GM23338 (cell line): ENCODE measurements around the gene DST. TPM values are rescaled to one million over a fixed set of nuclear protein-coding genes. Genes with fewer than 3 reads are reported as not detected.

Source experiments
- ATAC-seq: fragments of 200-7000 bp; cut with Tn5 transposase; 3 replicates; pipeline ENCODE4 v1.9.1; 2020
- DNase-seq: peaks from one replicate; pipeline ENCODE4 v3.0.0-alpha.2; 2015; ENCODE audit warnings: low spot score
- H2AFZ ChIP-seq: fragments of 200-600 bp; sonication (generic); 2 replicates; pipeline ENCODE4 v1.8.0; 2016; ENCODE audit warnings: antibody characterized with exemption, mild to moderate bottlenecking, moderate library complexity
- H3F3A ChIP-seq: fragments of 200-600 bp; sonication (generic); replicated peaks from 2 replicates; pipeline ENCODE4 v1.8.0; 2017; ENCODE audit warnings: antibody characterized with exemption, mixed run types, low read depth
- H3K27ac ChIP-seq: fragments of 200-600 bp; sonication (generic); 2 replicates; pipeline ENCODE4 v1.6.1; 2016; ENCODE audit warnings: low read depth
- H3K27me3 ChIP-seq: fragments of 200-600 bp; sonication (generic); 2 replicates; pipeline ENCODE4 v1.8.0; 2016; ENCODE audit warnings: mild to moderate bottlenecking, mixed run types, moderate library complexity; ENCODE audit not compliant: insufficient read depth
- H3K36me3 ChIP-seq: fragments of 200-600 bp; sonication (generic); 2 replicates; pipeline ENCODE4 v1.8.0; 2016; ENCODE audit warnings: mild to moderate bottlenecking; ENCODE audit not compliant: insufficient read depth
- H3K4me1 ChIP-seq: fragments of 200-600 bp; sonication (generic); 2 replicates; pipeline ENCODE4 v1.8.0; 2016; ENCODE audit warnings: mild to moderate bottlenecking, moderate library complexity; ENCODE audit not compliant: insufficient read depth
- H3K4me2 ChIP-seq: fragments of 200-600 bp; sonication (generic); 2 replicates; pipeline ENCODE4 v1.7.1; 2017; ENCODE audit warnings: mixed run types
- H3K4me3 ChIP-seq: fragments of 200-600 bp; sonication (generic); 2 replicates; pipeline ENCODE4 v1.6.1; 2016; ENCODE audit warnings: mixed run types
- H3K79me2 ChIP-seq: fragments of 200-600 bp; sonication (generic); replicated peaks from 2 replicates; pipeline ENCODE4 v1.8.0; 2017; ENCODE audit warnings: mild to moderate bottlenecking; ENCODE audit not compliant: insufficient read depth
- H3K9me2 ChIP-seq: fragments of 200-600 bp; sonication (generic); 2 replicates; pipeline ENCODE4 v1.8.0; 2017; ENCODE audit not compliant: insufficient read depth
- H4K20me1 ChIP-seq: fragments of 200-600 bp; sonication (generic); replicated peaks from 2 replicates; pipeline ENCODE4 v1.8.0; 2017; ENCODE audit warnings: mild to moderate bottlenecking; ENCODE audit not compliant: insufficient read depth
- H3K27ac Mint-ChIP-seq: 2 replicates; pipeline ENCODE4 v1.8.0; 2020; ENCODE audit warnings: inconsistent platforms, mild to moderate bottlenecking, moderate library complexity, mixed read lengths
- H3K27me3 Mint-ChIP-seq: 3 replicates; pipeline ENCODE4 v1.8.0; 2022; ENCODE audit warnings: low read depth, mild to moderate bottlenecking, moderate library complexity, mixed read lengths, inconsistent platforms; ENCODE audit not compliant: insufficient read depth, poor library complexity
- H3K36me3 Mint-ChIP-seq: 3 replicates; pipeline ENCODE4 v1.8.0; 2021; ENCODE audit warnings: low read depth, mild to moderate bottlenecking, inconsistent platforms, moderate library complexity, mixed read lengths
- H3K4me1 Mint-ChIP-seq: 3 replicates; pipeline ENCODE4 v1.8.0; 2020; ENCODE audit warnings: mild to moderate bottlenecking, inconsistent platforms, mixed read lengths
- H3K4me3 Mint-ChIP-seq: 3 replicates; pipeline ENCODE4 v1.8.0; 2021; ENCODE audit warnings: moderate library complexity, mild to moderate bottlenecking, inconsistent platforms, mixed read lengths
- H3K9me3 Mint-ChIP-seq: 3 replicates; pipeline ENCODE4 v1.8.0; 2020; ENCODE audit warnings: moderate library complexity, mild to moderate bottlenecking, inconsistent platforms, mixed read lengths
- CTCF ChIP-seq, 2 experiments: fragments of 200-600 bp in 1 of 2; sonication (generic) in 1 of 2; conservative IDR thresholded peaks; 2 replicates each; pipeline versions ENCODE4 v1.5.1 to v1.6.1; 2016 to 2017; ENCODE audit warnings: antibody characterized with exemption in 2 of 2, low read depth in 2 of 2, mild to moderate bottlenecking in 2 of 2, moderate library complexity in 1 of 2
- ETS1 ChIP-seq: IDR thresholded peaks from 2 replicates; pipeline ENCODE4 v1.6.1; 2016; ENCODE audit warnings: antibody characterized with exemption
- EZH2 ChIP-seq: fragments of 200-600 bp; sonication (generic); IDR thresholded peaks from one replicate; pipeline ENCODE4 v1.8.0; 2017; ENCODE audit warnings: antibody characterized with exemption, mild to moderate bottlenecking, low read depth; ENCODE audit not compliant: unreplicated experiment
- EZH2phosphoT487 ChIP-seq: fragments of 200-600 bp; sonication (generic); IDR thresholded peaks from one replicate; pipeline ENCODE4 v1.8.1; 2018; ENCODE audit warnings: antibody characterized with exemption; ENCODE audit not compliant: unreplicated experiment
- REST ChIP-seq: IDR thresholded peaks from one replicate; pipeline ENCODE4 v1.6.1; 2018; ENCODE audit warnings: antibody characterized with exemption; ENCODE audit not compliant: unreplicated experiment
- ZNF331 ChIP-seq: fragments of 250-450 bp; sonication (Bioruptor Pico); IDR thresholded peaks from 2 replicates; pipeline ENCODE4 v1.5.0; 2020; ENCODE audit warnings: low read depth, mild to moderate bottlenecking, moderate library complexity
- polyA plus RNA-seq: library from polyadenylated mRNA; unstranded; fragments of >200 nt; fragmentation: Nextera tagmentation; extraction: Ambion mirVana; gene quantifications from 2 replicates; pipeline ENCODE4 v1.2.1, GENCODE V29; 2016
- total RNA-seq: library from RNA; depleted of rRNA; stranded (reverse); fragments of >200 nt; shearing (Covaris generic); gene quantifications from 2 replicates; pipeline ENCODE4 v1.2.3, GENCODE V29; 2014
- TF ChIP-seq, protein P1 (sequence below): fragments of 250-450 bp; sonication (Bioruptor Pico); IDR thresholded peaks from 2 replicates; pipeline ENCODE4 v1.5.0; 2020; ENCODE audit warnings: mild to moderate bottlenecking, moderate library complexity

DST gene
- total and polyA plus RNA-seq, 2 experiments from 2014 or later, result 88.7 to 188 TPM

GRCh38 chr6:56624046-56624727 is 18.5 kb downstream of the DST start (continued):
- TF ChIP-seq, protein P1, sequence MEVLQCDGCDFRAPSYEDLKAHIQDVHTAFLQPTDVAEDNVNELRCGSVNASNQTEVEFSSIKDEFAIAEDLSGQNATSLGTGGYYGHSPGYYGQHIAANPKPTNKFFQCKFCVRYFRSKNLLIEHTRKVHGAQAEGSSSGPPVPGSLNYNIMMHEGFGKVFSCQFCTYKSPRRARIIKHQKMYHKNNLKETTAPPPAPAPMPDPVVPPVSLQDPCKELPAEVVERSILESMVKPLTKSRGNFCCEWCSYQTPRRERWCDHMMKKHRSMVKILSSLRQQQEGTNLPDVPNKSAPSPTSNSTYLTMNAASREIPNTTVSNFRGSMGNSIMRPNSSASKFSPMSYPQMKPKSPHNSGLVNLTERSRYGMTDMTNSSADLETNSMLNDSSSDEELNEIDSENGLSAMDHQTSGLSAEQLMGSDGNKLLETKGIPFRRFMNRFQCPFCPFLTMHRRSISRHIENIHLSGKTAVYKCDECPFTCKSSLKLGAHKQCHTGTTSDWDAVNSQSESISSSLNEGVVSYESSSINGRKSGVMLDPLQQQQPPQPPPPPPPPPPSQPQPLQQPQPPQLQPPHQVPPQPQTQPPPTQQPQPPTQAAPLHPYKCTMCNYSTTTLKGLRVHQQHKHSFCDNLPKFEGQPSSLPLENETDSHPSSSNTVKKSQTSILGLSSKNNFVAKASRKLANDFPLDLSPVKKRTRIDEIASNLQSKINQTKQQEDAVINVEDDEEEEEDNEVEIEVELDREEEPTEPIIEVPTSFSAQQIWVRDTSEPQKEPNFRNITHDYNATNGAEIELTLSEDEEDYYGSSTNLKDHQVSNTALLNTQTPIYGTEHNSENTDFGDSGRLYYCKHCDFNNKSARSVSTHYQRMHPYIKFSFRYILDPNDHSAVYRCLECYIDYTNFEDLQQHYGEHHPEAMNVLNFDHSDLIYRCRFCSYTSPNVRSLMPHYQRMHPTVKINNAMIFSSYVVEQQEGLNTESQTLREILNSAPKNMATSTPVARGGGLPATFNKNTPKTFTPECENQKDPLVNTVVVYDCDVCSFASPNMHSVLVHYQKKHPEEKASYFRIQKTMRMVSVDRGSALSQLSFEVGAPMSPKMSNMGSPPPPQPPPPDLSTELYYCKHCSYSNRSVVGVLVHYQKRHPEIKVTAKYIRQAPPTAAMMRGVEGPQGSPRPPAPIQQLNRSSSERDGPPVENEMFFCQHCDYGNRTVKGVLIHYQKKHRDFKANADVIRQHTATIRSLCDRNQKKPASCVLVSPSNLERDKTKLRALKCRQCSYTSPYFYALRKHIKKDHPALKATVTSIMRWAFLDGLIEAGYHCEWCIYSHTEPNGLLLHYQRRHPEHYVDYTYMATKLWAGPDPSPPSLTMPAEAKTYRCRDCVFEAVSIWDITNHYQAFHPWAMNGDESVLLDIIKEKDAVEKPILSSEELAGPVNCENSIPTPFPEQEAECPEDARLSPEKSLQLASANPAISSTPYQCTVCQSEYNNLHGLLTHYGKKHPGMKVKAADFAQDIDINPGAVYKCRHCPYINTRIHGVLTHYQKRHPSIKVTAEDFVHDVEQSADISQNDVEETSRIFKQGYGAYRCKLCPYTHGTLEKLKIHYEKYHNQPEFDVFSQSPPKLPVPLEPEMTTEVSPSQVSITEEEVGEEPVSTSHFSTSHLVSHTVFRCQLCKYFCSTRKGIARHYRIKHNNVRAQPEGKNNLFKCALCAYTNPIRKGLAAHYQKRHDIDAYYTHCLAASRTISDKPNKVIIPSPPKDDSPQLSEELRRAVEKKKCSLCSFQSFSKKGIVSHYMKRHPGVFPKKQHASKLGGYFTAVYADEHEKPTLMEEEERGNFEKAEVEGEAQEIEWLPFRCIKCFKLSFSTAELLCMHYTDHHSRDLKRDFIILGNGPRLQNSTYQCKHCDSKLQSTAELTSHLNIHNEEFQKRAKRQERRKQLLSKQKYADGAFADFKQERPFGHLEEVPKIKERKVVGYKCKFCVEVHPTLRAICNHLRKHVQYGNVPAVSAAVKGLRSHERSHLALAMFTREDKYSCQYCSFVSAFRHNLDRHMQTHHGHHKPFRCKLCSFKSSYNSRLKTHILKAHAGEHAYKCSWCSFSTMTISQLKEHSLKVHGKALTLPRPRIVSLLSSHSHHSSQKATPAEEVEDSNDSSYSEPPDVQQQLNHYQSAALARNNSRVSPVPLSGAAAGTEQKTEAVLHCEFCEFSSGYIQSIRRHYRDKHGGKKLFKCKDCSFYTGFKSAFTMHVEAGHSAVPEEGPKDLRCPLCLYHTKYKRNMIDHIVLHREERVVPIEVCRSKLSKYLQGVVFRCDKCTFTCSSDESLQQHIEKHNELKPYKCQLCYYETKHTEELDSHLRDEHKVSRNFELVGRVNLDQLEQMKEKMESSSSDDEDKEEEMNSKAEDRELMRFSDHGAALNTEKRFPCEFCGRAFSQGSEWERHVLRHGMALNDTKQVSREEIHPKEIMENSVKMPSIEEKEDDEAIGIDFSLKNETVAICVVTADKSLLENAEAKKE (CRISPR knock-in tag), result no peak
- TF ChIP-seq EZH2phosphoT487, result no peak
- no peak for TF ChIP-seq CTCF (conservative IDR thresholded peaks at IDR 0.05; ENCODE audit: low read depth in 2 of 2)

GRCh38 chr6:56620229-56620868 is 22.3 kb downstream of the DST start:
- no peaks in the 10 kb centered on the region for H3K27me3 Mint-ChIP-seq
- ATAC-seq (no peak), DNase-seq (no peak)
- H3K79me2 ChIP-seq, result no peaks in the 10 kb centered on the region
- H3K4me3 ChIP-seq, result no peak overlapping the region
- H3K27ac Mint-ChIP-seq, result no peak overlapping the region
- H4K20me1 ChIP-seq, result no peaks in the 10 kb centered on the region
- H3K36me3 ChIP-seq, result peaks cover 45% of the 10 kb centered on the region
- H3K4me2 ChIP-seq, result no peak overlapping the region
- no peak overlapping the region for H3K4me3 Mint-ChIP-seq
- no peak overlapping the region for H3K27ac ChIP-seq
- H3F3A ChIP-seq, result no peaks in the 10 kb centered on the region
- peaks cover 9% of the 10 kb centered on the region for H3K4me1 Mint-ChIP-seq
- no peaks in the 10 kb centered on the region for H3K9me3 Mint-ChIP-seq
- peaks cover 12% of the 10 kb centered on the region for H3K4me1 ChIP-seq
- no peak overlapping the region for H2AFZ ChIP-seq
- H3K9me2 ChIP-seq, result 0 out of 2 replicates have a peak, but pooled peaks cover 7% of the 10 kb centered on the region
- H3K36me3 Mint-ChIP-seq, result peaks cover 17% of the 10 kb centered on the region; the same call in 2 of the 3 replicates
- H3K27me3 ChIP-seq, result no peaks in the 10 kb centered on the region
- TF ChIP-seq REST (no peak), CTCF (conservative IDR thresholded peaks at IDR 0.05; ENCODE audit: low read depth in 2 of 2) (no peak), ETS1 (no peak), ZNF331 (no peak), EZH2 (no peak)
